Effector CD4-positive, alpha-beta T cell (primary cell): ENCODE data around the gene OBP2B. TPM values are rescaled to one million over a fixed set of nuclear protein-coding genes. Genes with fewer than 3 reads are reported as not detected.
A peak's percentile ranks its signal among the peaks of the same experiment; 100 is the strongest.
"Not testable (repeated sequence)": the region's sequence is repeated elsewhere in the genome, so short reads cannot be mapped to it uniquely, and the experiment has no call there.

Experiments used
- DNase-seq: peaks from one replicate; pipeline ENCODE4 v3.0.0-alpha.2; 2020
- total RNA-seq: gene quantifications from one replicate; lab custom pipeline; 2026; lab: John Stamatoyannopoulos, UW

OBP2B gene
- not detected for total RNA-seq

- DNase-seq: not testable (repeated sequence)
Observed at GRCh38 chr9:133208880-133209300, at the start of gene OBP2B. TSS of gene OBP2B (minus strand) at chr9:133209250. CDS start at chr9:133209199, 51 bp downstream.

- DNase-seq: no peak
Observed at GRCh38 chr9:133258061-133259015, 49.3 kb upstream of the OBP2B start.

- no peak for DNase-seq
Observed at GRCh38 chr9:133257465-133257956, 48.5 kb upstream of the OBP2B start.

GRCh38 chr9:133256686-133257091 is 47.6 kb upstream of the OBP2B start:
- DNase-seq: no peak

GRCh38 chr9:133256136-133256461 is 47.0 kb upstream of the OBP2B start:
- no peak for DNase-seq

GRCh38 chr9:133255371-133256135 is 46.5 kb upstream of the OBP2B start:
- no peak for DNase-seq

- DNase-seq: no peak
Observed at GRCh38 chr9:133254471-133254870, 45.4 kb upstream of the OBP2B start.

- no peak for DNase-seq
Observed at GRCh38 chr9:133253268-133253667, 44.2 kb upstream of the OBP2B start.

GRCh38 chr9:133252301-133253020 is 43.4 kb upstream of the OBP2B start:
- DNase-seq: no peak

- DNase-seq: no peak
Observed at GRCh38 chr9:133251773-133252172, 42.7 kb upstream of the OBP2B start.

- not testable (repeated sequence) for DNase-seq
Observed at GRCh38 chr9:133251221-133251620, 42.2 kb upstream of the OBP2B start.

GRCh38 chr9:133250741-133251170 is 41.7 kb upstream of the OBP2B start:
- DNase-seq: no peak

GRCh38 chr9:133249337-133249736 is 40.3 kb upstream of the OBP2B start:
- no peak for DNase-seq

- DNase-seq: no peak
Observed at GRCh38 chr9:133248726-133249295, 39.8 kb upstream of the OBP2B start.

GRCh38 chr9:133247632-133248031 is 38.6 kb upstream of the OBP2B start:
- DNase-seq: no peak

GRCh38 chr9:133246991-133247390 is 37.9 kb upstream of the OBP2B start:
- no peak for DNase-seq

GRCh38 chr9:133246562-133246961 is 37.5 kb upstream of the OBP2B start:
- DNase-seq: no peak

GRCh38 chr9:133242991-133243390 is 33.9 kb upstream of the OBP2B start:
- DNase-seq: no peak

- no peak for DNase-seq
Observed at GRCh38 chr9:133242241-133242640, 33.2 kb upstream of the OBP2B start.

GRCh38 chr9:133239533-133240090 is 30.6 kb upstream of the OBP2B start:
- no peak for DNase-seq

- DNase-seq: peak; percentile 40
Observed at GRCh38 chr9:133238851-133239532, 29.9 kb upstream of the OBP2B start.
